ENCODE results near the gene CCRL2.
"Not testable (repeated sequence)": the region's sequence is repeated elsewhere in the genome, so short reads cannot be mapped to it uniquely, and the experiment has no call there.

The CCRL2 gene

GRCh38 chr3:46429671-46430070, 22.6 kb downstream of the CCRL2 start:
- no peak for DNase-seq

- not testable (repeated sequence) for DNase-seq
Observed at GRCh38 chr3:46430879-46431278, 23.8 kb downstream of the CCRL2 start.

GRCh38 chr3:46431905-46432304, 24.8 kb downstream of the CCRL2 start:
- not testable (repeated sequence) for DNase-seq

- not testable (repeated sequence) for DNase-seq
Observed at GRCh38 chr3:46433118-46433517, 26.1 kb downstream of the CCRL2 start.

GRCh38 chr3:46433841-46434240, 26.8 kb downstream of the CCRL2 start:
- DNase-seq, result no peak

GRCh38 chr3:46435081-46435726, 28.1 kb downstream of the CCRL2 start:
- no peak for DNase-seq

GRCh38 chr3:46438831-46439230, 31.8 kb downstream of the CCRL2 start:
- DNase-seq, result no peak

- no peak for DNase-seq
Observed at GRCh38 chr3:46440531-46441294, 33.7 kb downstream of the CCRL2 start.

GRCh38 chr3:46442576-46443530, 35.8 kb downstream of the CCRL2 start:
- DNase-seq, result peak; percentile 29

GRCh38 chr3:46447228-46447985, 40.3 kb downstream of the CCRL2 start:
- DNase-seq, result no peak

GRCh38 chr3:46448721-46449120, 41.7 kb downstream of the CCRL2 start:
- DNase-seq, result no peak

- DNase-seq, result peak; percentile 4
Observed at GRCh38 chr3:46449755-46450552, 42.9 kb downstream of the CCRL2 start.

GRCh38 chr3:46453526-46454208, 46.6 kb downstream of the CCRL2 start:
- DNase-seq, result no peak

- DNase-seq, result no peak
Observed at GRCh38 chr3:46454209-46454595, 47.1 kb downstream of the CCRL2 start.

- DNase-seq, result no peak
Observed at GRCh38 chr3:46454606-46455005, 47.5 kb downstream of the CCRL2 start.

- DNase-seq, result no peak
Observed at GRCh38 chr3:46455231-46456115, 48.4 kb downstream of the CCRL2 start.

- no peak for DNase-seq
Observed at GRCh38 chr3:46456118-46456517, 49.1 kb downstream of the CCRL2 start.
